Measurements from ENCODE around the gene DNMT3B.
"Not testable (repeated sequence)": the region's sequence is repeated elsewhere in the genome, so short reads cannot be mapped to it uniquely, and the experiment has no call there.

Gene DNMT3B

DNA sequence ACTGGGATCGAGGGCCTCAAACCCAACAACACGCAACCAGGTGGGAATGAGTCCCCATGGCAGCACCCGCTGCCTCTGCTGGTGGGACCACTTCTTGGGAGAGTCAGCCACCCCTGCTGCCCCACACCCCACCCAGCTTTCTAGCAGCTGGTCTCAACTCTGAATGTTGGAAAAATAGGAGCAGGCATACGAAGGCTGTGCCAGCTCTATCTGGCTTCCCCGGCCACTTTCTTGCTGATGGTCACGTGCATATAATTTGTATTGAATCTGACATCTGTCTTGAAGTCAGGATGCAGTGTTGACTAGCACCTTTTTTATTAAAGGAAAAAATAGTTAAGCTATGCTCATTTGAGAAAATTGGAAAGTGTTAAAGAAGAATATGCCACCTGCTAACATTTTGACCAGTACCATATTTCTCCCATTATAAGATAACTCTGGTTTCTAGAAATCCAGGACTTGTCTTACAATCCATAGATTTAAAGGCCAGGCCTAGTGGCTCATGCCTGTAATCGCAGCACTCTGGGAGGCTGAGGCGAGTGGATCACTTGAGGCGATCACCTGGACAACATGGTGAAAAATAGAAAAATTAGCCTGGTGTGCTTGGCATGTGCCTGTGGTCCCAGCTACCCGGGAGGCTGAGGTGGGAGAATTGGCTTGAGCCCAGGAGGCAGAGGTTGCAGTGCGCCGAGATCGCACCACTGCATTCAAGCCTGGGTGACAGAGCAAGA is 30.7 kb downstream of the DNMT3B start:
- no peaks in the 10 kb centered on the region for H3K27me3 Mint-ChIP-seq
- no peak overlapping the region for H3K4me3 Mint-ChIP-seq
- no peaks in the 10 kb centered on the region for H3K36me3 Mint-ChIP-seq
- peaks cover 11% of the 10 kb centered on the region for H3K4me1 Mint-ChIP-seq
- H3K9me3 Mint-ChIP-seq = no peaks in the 10 kb centered on the region
- DNase-seq (ENCODE audit: low spot score in 2 of 2) (no peak), ATAC-seq (ENCODE audit: low read depth) (no peak)
- H3K27ac Mint-ChIP-seq = no peak overlapping the region

DNA sequence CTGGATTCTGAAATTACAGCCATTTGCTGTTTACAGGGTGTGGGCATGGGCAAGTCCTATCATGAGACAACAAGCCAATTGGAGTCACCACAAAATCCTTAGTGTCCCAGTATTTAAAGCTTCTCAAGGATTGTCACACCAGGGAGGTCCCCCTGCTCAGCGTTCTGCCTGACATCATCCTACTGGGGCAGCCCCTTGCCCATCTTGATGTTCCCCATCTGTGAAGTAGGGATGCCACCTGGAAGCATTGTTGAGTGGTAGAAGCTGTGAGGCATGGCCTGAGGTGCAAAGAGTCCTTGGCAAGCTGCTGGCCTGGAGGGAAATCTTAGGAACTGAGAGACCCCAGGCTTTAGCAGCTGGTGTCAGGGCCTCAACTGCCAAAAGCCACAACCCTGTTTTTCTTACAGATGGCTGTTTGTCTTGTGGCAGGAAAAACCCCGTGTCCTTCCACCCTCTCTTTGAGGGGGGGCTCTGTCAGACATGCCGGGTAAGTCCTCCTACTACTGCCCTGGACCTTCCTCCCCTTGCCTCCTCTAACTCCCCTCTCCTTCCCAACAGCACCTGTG is 34.3 kb downstream of the DNMT3B start:
- no peak for DNase-seq (ENCODE audit: low spot score in 2 of 2)
- H3K9me3 Mint-ChIP-seq = no peaks in the 10 kb centered on the region
- ATAC-seq (ENCODE audit: low read depth) = no peak
- H3K27me3 Mint-ChIP-seq = no peaks in the 10 kb centered on the region
- H3K4me3 Mint-ChIP-seq = no peak overlapping the region
- no peak overlapping the region for H3K27ac Mint-ChIP-seq
- H3K36me3 Mint-ChIP-seq = no peaks in the 10 kb centered on the region
- peaks cover 9% of the 10 kb centered on the region for H3K4me1 Mint-ChIP-seq

DNA sequence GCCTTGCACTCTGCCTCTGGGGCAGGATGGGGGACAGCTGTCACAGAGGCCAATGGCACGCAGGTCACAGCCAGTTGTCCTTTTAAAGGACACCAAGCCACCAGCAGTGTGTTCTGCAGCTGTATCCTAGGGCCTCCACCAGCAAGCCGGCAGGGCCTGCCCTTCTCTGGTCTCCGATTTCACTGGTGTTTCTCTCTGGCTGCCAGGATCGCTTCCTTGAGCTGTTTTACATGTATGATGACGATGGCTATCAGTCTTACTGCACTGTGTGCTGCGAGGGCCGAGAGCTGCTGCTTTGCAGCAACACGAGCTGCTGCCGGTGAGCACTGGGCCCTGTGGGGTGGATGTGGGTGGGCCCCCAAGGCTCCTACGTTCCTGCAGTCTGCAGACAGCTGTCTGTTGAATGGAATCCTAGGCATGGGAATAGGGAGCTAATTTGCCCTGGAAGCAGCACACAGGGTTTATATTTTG is 34.8 kb downstream of the DNMT3B start:
- H3K27ac Mint-ChIP-seq = no peak overlapping the region
- H3K27me3 Mint-ChIP-seq = no peaks in the 10 kb centered on the region
- H3K4me1 Mint-ChIP-seq = peaks cover 7% of the 10 kb centered on the region
- DNase-seq (ENCODE audit: low spot score in 2 of 2) = no peak
- H3K9me3 Mint-ChIP-seq = no peaks in the 10 kb centered on the region
- H3K4me3 Mint-ChIP-seq = no peak overlapping the region
- ATAC-seq (ENCODE audit: low read depth) = no peak
- no peaks in the 10 kb centered on the region for H3K36me3 Mint-ChIP-seq

DNA sequence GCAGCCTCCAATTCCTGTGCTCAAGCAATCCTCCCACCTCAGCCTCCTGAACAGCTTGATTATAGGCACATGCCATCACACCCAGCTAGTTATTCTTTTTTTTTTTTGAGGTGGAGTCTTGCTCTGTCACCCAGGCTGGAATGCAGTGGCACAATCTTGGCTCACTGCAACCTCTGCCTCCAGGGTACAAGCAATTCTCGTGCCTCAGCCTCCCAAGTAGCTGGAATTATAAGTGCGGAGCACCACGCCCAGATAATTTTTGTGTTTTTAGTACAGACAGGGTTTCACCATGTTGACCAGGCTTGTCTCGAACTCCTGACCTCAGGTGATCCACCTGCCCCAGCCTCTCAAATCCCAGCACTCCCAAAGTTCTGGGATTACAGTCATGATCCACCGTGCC is 35.4 kb downstream of the DNMT3B start:
- H3K27ac Mint-ChIP-seq; ATAC-seq (ENCODE audit: low read depth); H3K4me1 Mint-ChIP-seq; H3K9me3 Mint-ChIP-seq; H3K4me3 Mint-ChIP-seq; DNase-seq (ENCODE audit: low spot score in 2 of 2); H3K27me3 Mint-ChIP-seq; H3K36me3 Mint-ChIP-seq: not testable (repeated sequence)

DNA sequence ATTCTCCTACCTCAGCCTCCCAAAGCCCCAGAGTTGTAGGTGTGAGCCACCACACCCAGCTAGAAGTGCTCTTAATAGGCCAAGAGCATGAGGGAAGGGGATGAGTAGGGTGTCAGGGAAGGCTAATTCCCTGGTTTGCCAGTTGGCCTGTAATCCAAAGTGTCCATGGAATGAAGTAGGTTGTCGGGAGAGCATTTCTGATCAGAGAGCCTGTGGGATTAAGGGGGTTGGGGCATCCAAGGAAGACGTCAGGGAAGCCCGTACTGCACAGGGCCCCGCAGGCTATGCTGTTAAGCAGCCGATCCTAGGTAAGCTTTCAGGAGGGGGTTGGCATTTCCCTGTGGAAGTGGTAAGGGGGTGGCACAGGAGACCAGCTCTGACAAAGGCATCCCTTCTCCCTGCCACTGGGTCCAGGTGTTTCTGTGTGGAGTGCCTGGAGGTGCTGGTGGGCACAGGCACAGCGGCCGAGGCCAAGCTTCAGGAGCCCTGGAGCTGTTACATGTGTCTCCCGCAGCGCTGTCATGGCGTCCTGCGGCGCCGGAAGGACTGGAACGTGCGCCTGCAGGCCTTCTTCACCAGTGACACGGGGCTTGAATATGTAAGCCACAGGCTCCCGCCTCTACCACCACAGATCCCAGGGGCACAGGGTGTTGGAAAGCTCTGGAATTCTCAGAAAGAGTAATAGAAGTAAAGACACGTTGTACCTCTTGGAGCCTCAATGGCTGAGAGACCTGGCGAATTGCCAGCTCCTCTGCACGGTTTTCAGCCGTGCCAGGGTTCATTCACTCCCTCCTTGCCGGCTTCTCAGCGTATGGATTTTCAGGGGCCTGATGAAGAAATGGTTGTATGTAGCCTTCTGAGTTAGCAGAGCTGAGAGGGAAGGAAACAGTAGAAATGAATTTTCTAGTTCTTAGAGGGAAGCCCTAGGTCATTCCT is 36.1 kb downstream of the DNMT3B start:
- H3K9me3 Mint-ChIP-seq = no peaks in the 10 kb centered on the region
- no peak overlapping the region for H3K27ac Mint-ChIP-seq
- no peak for DNase-seq (ENCODE audit: low spot score in 2 of 2)
- H3K27me3 Mint-ChIP-seq = no peaks in the 10 kb centered on the region
- no peaks in the 10 kb centered on the region for H3K36me3 Mint-ChIP-seq
- no peak for ATAC-seq (ENCODE audit: low read depth)
- H3K4me3 Mint-ChIP-seq = no peak overlapping the region
- H3K4me1 Mint-ChIP-seq = no peaks in the 10 kb centered on the region

DNA sequence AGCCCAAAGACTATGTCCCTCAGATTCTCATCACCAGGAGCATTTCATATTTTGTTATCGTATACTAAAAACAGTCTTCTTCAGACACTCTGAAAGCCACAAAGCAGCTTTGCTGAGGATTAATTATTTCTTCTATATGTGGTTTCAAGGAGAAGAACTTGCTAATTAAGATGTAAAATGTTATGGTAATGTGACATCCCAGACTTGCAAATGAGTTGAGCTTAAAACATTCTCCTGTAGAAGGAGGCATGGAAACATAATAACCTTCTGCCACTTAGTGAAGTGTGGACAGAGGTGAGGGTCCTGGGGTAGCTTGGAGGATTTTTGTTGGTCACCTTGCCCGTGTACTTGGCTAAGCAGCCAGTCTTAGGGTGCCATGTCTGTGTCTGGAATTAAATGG is 40.9 kb downstream of the DNMT3B start:
- DNase-seq (ENCODE audit: low spot score in 2 of 2) (no peak), ATAC-seq (ENCODE audit: low read depth) (no peak)
- H3K4me1 Mint-ChIP-seq = no peaks in the 10 kb centered on the region
- no peaks in the 10 kb centered on the region for H3K36me3 Mint-ChIP-seq
- no peak overlapping the region for H3K4me3 Mint-ChIP-seq
- H3K27ac Mint-ChIP-seq = no peak overlapping the region
- H3K9me3 Mint-ChIP-seq = no peaks in the 10 kb centered on the region
- H3K27me3 Mint-ChIP-seq = no peaks in the 10 kb centered on the region

DNA sequence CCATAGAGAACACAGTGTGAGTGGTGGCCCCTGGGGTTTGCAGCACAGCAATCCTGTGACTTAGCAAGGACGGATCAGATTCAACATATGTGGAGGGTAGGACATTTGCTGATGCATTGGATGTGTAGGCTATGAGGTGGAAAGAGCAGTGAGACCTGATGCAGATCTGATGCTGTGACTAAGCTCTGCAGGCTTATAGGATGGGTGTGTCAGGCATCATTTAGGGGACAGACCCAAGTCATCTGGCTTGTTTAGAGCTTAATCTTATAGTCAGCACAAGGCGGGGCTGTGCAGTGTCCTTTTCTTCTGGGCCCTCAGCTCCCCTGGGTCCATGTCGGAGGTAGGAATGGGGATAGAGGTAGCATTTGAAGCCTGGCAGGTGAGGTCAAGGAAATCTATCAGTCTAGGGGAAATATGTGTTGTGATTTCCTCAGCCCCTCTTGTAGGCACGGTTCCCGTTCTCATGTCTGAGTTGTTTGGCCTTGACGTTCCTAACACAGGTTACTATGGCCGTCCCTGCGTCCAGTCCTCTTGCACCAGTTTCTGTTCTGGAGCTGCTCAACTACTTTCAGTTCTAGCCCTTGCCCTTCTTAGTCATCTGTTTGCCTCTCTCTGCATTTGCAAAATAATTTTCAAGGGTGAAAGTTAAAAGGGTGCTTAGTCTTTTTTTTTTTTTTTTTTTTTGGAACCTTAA is 42.0 kb downstream of the DNMT3B start:
- no peak for ATAC-seq (ENCODE audit: low read depth)
- no peaks in the 10 kb centered on the region for H3K4me1 Mint-ChIP-seq
- H3K27me3 Mint-ChIP-seq = no peaks in the 10 kb centered on the region
- H3K4me3 Mint-ChIP-seq = no peak overlapping the region
- no peak for DNase-seq (ENCODE audit: low spot score in 2 of 2)
- no peaks in the 10 kb centered on the region for H3K36me3 Mint-ChIP-seq
- H3K27ac Mint-ChIP-seq = no peak overlapping the region
- H3K9me3 Mint-ChIP-seq = no peaks in the 10 kb centered on the region

DNA sequence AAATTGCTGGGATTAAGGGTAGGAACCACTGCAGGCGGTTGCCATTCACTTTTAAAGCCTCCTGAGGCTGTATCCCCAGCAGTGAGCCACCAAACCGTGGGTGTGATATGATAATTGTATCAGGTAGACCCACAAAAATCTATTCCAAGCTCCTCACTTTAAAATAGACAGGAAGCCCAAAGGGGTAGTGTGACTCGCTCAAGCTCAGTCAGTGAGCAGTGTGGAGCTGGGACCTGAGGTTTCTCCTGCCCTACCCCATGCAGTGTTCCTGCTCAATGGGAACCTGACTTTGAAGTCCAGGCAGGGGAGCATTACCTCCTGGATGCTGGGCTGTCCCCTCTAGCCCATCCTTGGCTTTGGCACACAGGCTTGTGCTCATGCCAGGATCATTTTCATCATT is 42.6 kb downstream of the DNMT3B start:
- no peaks in the 10 kb centered on the region for H3K4me1 Mint-ChIP-seq
- no peak for ATAC-seq (ENCODE audit: low read depth)
- no peaks in the 10 kb centered on the region for H3K36me3 Mint-ChIP-seq

DNA sequence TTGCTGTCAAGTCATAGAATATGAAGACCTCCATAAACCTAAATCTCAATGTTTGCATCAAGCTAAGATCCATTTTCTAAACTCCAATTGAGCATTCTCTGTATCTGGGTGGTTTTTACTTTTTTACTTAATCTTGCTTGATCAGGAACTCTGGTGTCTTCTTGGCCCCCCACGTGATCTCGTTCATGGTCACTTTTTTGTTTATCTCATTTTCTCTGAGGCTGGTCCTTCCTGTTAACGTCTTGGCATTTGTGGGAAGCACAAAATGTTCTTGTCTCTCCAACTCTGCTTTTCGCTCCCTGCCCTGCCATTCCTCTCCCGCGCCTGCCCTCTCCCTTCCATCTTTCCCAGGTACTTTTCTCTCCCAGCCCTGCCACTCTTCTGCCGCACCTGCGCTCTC is 43.5 kb downstream of the DNMT3B start:
- no peak overlapping the region for H3K4me3 Mint-ChIP-seq
- H3K27ac Mint-ChIP-seq = no peak overlapping the region
- no peaks in the 10 kb centered on the region for H3K27me3 Mint-ChIP-seq
- H3K36me3 Mint-ChIP-seq = no peaks in the 10 kb centered on the region
- H3K9me3 Mint-ChIP-seq = no peaks in the 10 kb centered on the region
- H3K4me1 Mint-ChIP-seq = no peaks in the 10 kb centered on the region
- ATAC-seq (ENCODE audit: low read depth) (no peak), DNase-seq (ENCODE audit: low spot score in 2 of 2) (no peak)

More for the DNA sequence above, 42.6 kb downstream of the DNMT3B start:
- Mint-ChIP-seq H3K4me3 (no peak overlapping the region), H3K9me3 (no peaks in the 10 kb centered on the region), H3K27me3 (no peaks in the 10 kb centered on the region), H3K27ac (no peak overlapping the region)
- DNase-seq (ENCODE audit: low spot score in 2 of 2) = no peak

DNA sequence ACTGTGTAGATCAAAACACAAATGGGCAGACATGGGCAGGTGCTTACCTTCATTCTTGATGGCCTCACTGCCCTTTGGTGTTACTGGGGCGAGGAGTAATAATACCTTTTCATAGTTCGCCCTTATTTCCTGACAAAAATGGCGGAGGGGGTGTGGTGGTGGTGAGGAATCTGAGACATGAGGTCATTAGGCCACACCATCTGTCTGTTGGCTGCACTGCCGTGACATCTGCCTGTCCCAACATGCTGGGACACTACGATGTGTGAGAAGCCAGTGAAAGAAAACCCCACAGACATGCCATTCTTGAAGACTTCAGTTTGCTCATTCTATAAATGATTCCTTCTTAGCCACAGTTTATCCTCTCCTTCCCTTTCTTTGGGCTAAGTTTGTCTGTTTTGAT is 44.2 kb downstream of the DNMT3B start:
- Mint-ChIP-seq H3K4me3 (no peak overlapping the region), H3K27me3 (no peaks in the 10 kb centered on the region), H3K4me1 (no peaks in the 10 kb centered on the region), H3K36me3 (no peaks in the 10 kb centered on the region), H3K9me3 (no peaks in the 10 kb centered on the region), H3K27ac (no peak overlapping the region)
- ATAC-seq (ENCODE audit: low read depth) (no peak), DNase-seq (ENCODE audit: low spot score in 2 of 2) (no peak)

DNA sequence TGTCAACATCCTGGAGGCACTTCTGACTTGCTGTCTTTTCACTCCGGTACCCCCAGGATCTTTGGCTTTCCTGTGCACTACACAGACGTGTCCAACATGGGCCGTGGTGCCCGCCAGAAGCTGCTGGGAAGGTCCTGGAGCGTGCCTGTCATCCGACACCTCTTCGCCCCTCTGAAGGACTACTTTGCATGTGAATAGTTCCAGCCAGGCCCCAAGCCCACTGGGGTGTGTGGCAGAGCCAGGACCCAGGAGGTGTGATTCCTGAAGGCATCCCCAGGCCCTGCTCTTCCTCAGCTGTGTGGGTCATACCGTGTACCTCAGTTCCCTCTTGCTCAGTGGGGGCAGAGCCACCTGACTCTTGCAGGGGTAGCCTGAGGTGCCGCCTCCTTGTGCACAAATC is 45.5 kb downstream of the DNMT3B start:
- H3K36me3 Mint-ChIP-seq = no peaks in the 10 kb centered on the region
- no peaks in the 10 kb centered on the region for H3K27me3 Mint-ChIP-seq
- ATAC-seq (ENCODE audit: low read depth) = no peak
- no peak overlapping the region for H3K4me3 Mint-ChIP-seq
- no peak for DNase-seq (ENCODE audit: low spot score in 2 of 2)
- no peak overlapping the region for H3K27ac Mint-ChIP-seq
- no peaks in the 10 kb centered on the region for H3K4me1 Mint-ChIP-seq
- no peaks in the 10 kb centered on the region for H3K9me3 Mint-ChIP-seq

DNA sequence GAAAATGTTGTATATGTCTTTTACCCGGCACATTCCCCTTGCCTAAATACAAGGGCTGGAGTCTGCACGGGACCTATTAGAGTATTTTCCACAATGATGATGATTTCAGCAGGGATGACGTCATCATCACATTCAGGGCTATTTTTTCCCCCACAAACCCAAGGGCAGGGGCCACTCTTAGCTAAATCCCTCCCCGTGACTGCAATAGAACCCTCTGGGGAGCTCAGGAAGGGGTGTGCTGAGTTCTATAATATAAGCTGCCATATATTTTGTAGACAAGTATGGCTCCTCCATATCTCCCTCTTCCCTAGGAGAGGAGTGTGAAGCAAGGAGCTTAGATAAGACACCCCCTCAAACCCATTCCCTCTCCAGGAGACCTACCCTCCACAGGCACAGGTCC is 46.3 kb downstream of the DNMT3B start:
- H3K4me1 Mint-ChIP-seq = no peaks in the 10 kb centered on the region
- no peaks in the 10 kb centered on the region for H3K9me3 Mint-ChIP-seq
- no peaks in the 10 kb centered on the region for H3K27me3 Mint-ChIP-seq
- H3K4me3 Mint-ChIP-seq = no peak overlapping the region
- no peak overlapping the region for H3K27ac Mint-ChIP-seq
- no peaks in the 10 kb centered on the region for H3K36me3 Mint-ChIP-seq
- no peak for ATAC-seq (ENCODE audit: low read depth)
- no peak for DNase-seq (ENCODE audit: low spot score in 2 of 2)

DNA sequence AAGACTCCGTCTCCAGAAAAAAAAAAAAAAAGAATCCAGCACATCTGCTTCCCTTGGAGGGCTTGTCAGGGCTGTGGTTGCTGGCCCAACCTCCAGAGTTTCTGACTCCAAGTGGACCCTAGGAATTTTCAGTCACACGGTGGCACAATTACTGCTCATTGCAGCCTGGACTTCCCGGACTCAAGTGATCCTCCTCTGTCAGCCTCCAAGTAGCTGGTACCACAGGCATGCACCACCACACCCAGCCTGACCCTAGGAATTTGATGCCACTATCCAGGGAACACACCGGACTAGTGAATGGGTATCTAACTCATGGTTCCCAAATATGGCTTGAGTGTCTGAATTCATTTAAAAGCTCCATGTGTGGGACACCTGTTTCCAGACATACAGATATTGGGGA is 47.7 kb downstream of the DNMT3B start:
- no peaks in the 10 kb centered on the region for H3K4me1 Mint-ChIP-seq
- H3K4me3 Mint-ChIP-seq = no peak overlapping the region
- DNase-seq (ENCODE audit: low spot score in 2 of 2) (no peak), ATAC-seq (ENCODE audit: low read depth) (no peak)
- H3K9me3 Mint-ChIP-seq = no peaks in the 10 kb centered on the region
- H3K36me3 Mint-ChIP-seq = no peaks in the 10 kb centered on the region
- H3K27ac Mint-ChIP-seq = no peak overlapping the region
- no peaks in the 10 kb centered on the region for H3K27me3 Mint-ChIP-seq

DNA sequence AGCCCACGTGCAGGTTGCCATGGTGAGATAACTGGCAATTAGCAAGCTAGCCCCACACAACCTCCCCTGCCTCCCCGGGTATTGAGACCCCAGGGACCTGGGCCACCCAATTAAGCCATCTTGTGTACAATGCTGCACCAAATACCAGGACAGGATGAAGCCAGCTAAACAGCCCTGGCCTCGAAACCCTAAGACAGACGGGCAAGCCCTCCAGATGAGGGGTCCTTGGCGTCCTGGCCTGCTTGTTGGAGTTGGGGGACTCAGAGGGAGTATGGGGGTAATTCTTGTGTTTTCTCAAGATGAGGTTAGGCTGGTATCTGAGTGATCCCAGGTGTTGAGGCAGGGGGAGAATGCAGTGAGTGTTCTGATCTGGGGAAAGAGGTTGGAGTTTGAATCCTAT is 48.8 kb downstream of the DNMT3B start:
- H3K27me3 Mint-ChIP-seq = no peaks in the 10 kb centered on the region
- ATAC-seq (ENCODE audit: low read depth) (no peak), DNase-seq (ENCODE audit: low spot score in 2 of 2) (no peak)
- H3K36me3 Mint-ChIP-seq = no peaks in the 10 kb centered on the region
- no peaks in the 10 kb centered on the region for H3K9me3 Mint-ChIP-seq
- H3K27ac Mint-ChIP-seq = no peak overlapping the region
- no peaks in the 10 kb centered on the region for H3K4me1 Mint-ChIP-seq
- no peak overlapping the region for H3K4me3 Mint-ChIP-seq

Measured in memory B cell (primary cell).